GM23338 (cell line): ENCODE results near the gene PSTK. TPM values are rescaled to one million over a fixed set of nuclear protein-coding genes. Genes with fewer than 3 reads are reported as not detected.

Experiments used
- ATAC-seq: fragments of 200-7000 bp; cut with Tn5 transposase; 3 replicates; pipeline ENCODE4 v1.9.1; 2020
- DNase-seq: peaks from one replicate; pipeline ENCODE4 v3.0.0-alpha.2; 2015; ENCODE audit warnings: low spot score
- H2AFZ ChIP-seq: fragments of 200-600 bp; sonication (generic); 2 replicates; pipeline ENCODE4 v1.8.0; 2016; ENCODE audit warnings: antibody characterized with exemption, mild to moderate bottlenecking, moderate library complexity
- H3F3A ChIP-seq: fragments of 200-600 bp; sonication (generic); replicated peaks from 2 replicates; pipeline ENCODE4 v1.8.0; 2017; ENCODE audit warnings: antibody characterized with exemption, mixed run types, low read depth
- H3K27ac ChIP-seq: fragments of 200-600 bp; sonication (generic); 2 replicates; pipeline ENCODE4 v1.6.1; 2016; ENCODE audit warnings: low read depth
- H3K27me3 ChIP-seq: fragments of 200-600 bp; sonication (generic); 2 replicates; pipeline ENCODE4 v1.8.0; 2016; ENCODE audit warnings: mild to moderate bottlenecking, mixed run types, moderate library complexity; ENCODE audit not compliant: insufficient read depth
- H3K36me3 ChIP-seq: fragments of 200-600 bp; sonication (generic); 2 replicates; pipeline ENCODE4 v1.8.0; 2016; ENCODE audit warnings: mild to moderate bottlenecking; ENCODE audit not compliant: insufficient read depth
- H3K4me1 ChIP-seq: fragments of 200-600 bp; sonication (generic); 2 replicates; pipeline ENCODE4 v1.8.0; 2016; ENCODE audit warnings: mild to moderate bottlenecking, moderate library complexity; ENCODE audit not compliant: insufficient read depth
- H3K4me2 ChIP-seq: fragments of 200-600 bp; sonication (generic); 2 replicates; pipeline ENCODE4 v1.7.1; 2017; ENCODE audit warnings: mixed run types
- H3K4me3 ChIP-seq: fragments of 200-600 bp; sonication (generic); 2 replicates; pipeline ENCODE4 v1.6.1; 2016; ENCODE audit warnings: mixed run types
- H3K79me2 ChIP-seq: fragments of 200-600 bp; sonication (generic); replicated peaks from 2 replicates; pipeline ENCODE4 v1.8.0; 2017; ENCODE audit warnings: mild to moderate bottlenecking; ENCODE audit not compliant: insufficient read depth
- H3K9me2 ChIP-seq: fragments of 200-600 bp; sonication (generic); 2 replicates; pipeline ENCODE4 v1.8.0; 2017; ENCODE audit not compliant: insufficient read depth
- H4K20me1 ChIP-seq: fragments of 200-600 bp; sonication (generic); replicated peaks from 2 replicates; pipeline ENCODE4 v1.8.0; 2017; ENCODE audit warnings: mild to moderate bottlenecking; ENCODE audit not compliant: insufficient read depth
- H3K27ac Mint-ChIP-seq: 2 replicates; pipeline ENCODE4 v1.8.0; 2020; ENCODE audit warnings: inconsistent platforms, mild to moderate bottlenecking, moderate library complexity, mixed read lengths
- H3K27me3 Mint-ChIP-seq: 3 replicates; pipeline ENCODE4 v1.8.0; 2022; ENCODE audit warnings: low read depth, mild to moderate bottlenecking, moderate library complexity, mixed read lengths, inconsistent platforms; ENCODE audit not compliant: insufficient read depth, poor library complexity
- H3K36me3 Mint-ChIP-seq: 3 replicates; pipeline ENCODE4 v1.8.0; 2021; ENCODE audit warnings: low read depth, mild to moderate bottlenecking, inconsistent platforms, moderate library complexity, mixed read lengths
- H3K4me1 Mint-ChIP-seq: 3 replicates; pipeline ENCODE4 v1.8.0; 2020; ENCODE audit warnings: mild to moderate bottlenecking, inconsistent platforms, mixed read lengths
- H3K4me3 Mint-ChIP-seq: 3 replicates; pipeline ENCODE4 v1.8.0; 2021; ENCODE audit warnings: moderate library complexity, mild to moderate bottlenecking, inconsistent platforms, mixed read lengths
- H3K9me3 Mint-ChIP-seq: 3 replicates; pipeline ENCODE4 v1.8.0; 2020; ENCODE audit warnings: moderate library complexity, mild to moderate bottlenecking, inconsistent platforms, mixed read lengths
- CREB1 ChIP-seq: fragments of 250-450 bp; sonication (Bioruptor Pico); IDR thresholded peaks from 2 replicates; pipeline ENCODE4 v1.5.0; 2020; ENCODE audit warnings: low read depth, mild to moderate bottlenecking, moderate library complexity
- CTCF ChIP-seq, 2 experiments: fragments of 200-600 bp in 1 of 2; sonication (generic) in 1 of 2; conservative IDR thresholded peaks; 2 replicates each; pipeline versions ENCODE4 v1.5.1 to v1.6.1; 2016 to 2017; ENCODE audit warnings: antibody characterized with exemption in 2 of 2, low read depth in 2 of 2, mild to moderate bottlenecking in 2 of 2, moderate library complexity in 1 of 2
- ETS1 ChIP-seq: IDR thresholded peaks from 2 replicates; pipeline ENCODE4 v1.6.1; 2016; ENCODE audit warnings: antibody characterized with exemption
- EZH2phosphoT487 ChIP-seq: fragments of 200-600 bp; sonication (generic); IDR thresholded peaks from one replicate; pipeline ENCODE4 v1.8.1; 2018; ENCODE audit warnings: antibody characterized with exemption; ENCODE audit not compliant: unreplicated experiment
- JUNB ChIP-seq: IDR thresholded peaks from one replicate; pipeline ENCODE4 v1.6.1; 2016; ENCODE audit warnings: antibody characterized with exemption; ENCODE audit not compliant: unreplicated experiment
- NANOG ChIP-seq: IDR thresholded peaks from 2 replicates; pipeline ENCODE4 v1.6.1; 2016; ENCODE audit warnings: antibody characterized with exemption, borderline replicate concordance
- POLR2AphosphoS5 ChIP-seq: IDR thresholded peaks from 2 replicates; pipeline ENCODE4 v1.6.1; 2016; ENCODE audit warnings: antibody characterized with exemption, low read depth
- REST ChIP-seq: IDR thresholded peaks from one replicate; pipeline ENCODE4 v1.6.1; 2018; ENCODE audit warnings: antibody characterized with exemption; ENCODE audit not compliant: unreplicated experiment
- ZNF114 ChIP-seq: fragments of 250-450 bp; sonication (Bioruptor Pico); IDR thresholded peaks from 2 replicates; pipeline ENCODE4 v1.5.0; 2020; ENCODE audit warnings: mild to moderate bottlenecking, moderate library complexity
- ZNF331 ChIP-seq: fragments of 250-450 bp; sonication (Bioruptor Pico); IDR thresholded peaks from 2 replicates; pipeline ENCODE4 v1.5.0; 2020; ENCODE audit warnings: low read depth, mild to moderate bottlenecking, moderate library complexity
- polyA plus RNA-seq: library from polyadenylated mRNA; unstranded; fragments of >200 nt; fragmentation: Nextera tagmentation; extraction: Ambion mirVana; gene quantifications from 2 replicates; pipeline ENCODE4 v1.2.1, GENCODE V29; 2016
- total RNA-seq: library from RNA; depleted of rRNA; stranded (reverse); fragments of >200 nt; shearing (Covaris generic); gene quantifications from 2 replicates; pipeline ENCODE4 v1.2.3, GENCODE V29; 2014

PSTK gene
- total and polyA plus RNA-seq, 2 experiments from 2014 or later = 2.3 to 9.3 TPM

GRCh38 chr10:122993797-122994336 lies 13.7 kb downstream of the PSTK start:
- Histone ChIP-seq H3K36me3 (peaks cover 3% of the 10 kb centered on the region; the same call in 1 of the 2 replicates), H3F3A (no peaks in the 10 kb centered on the region), H3K9me2 (no peaks in the 10 kb centered on the region), H3K4me2 (no peak overlapping the region), H2AFZ (no peak overlapping the region), H3K27me3 (no peaks in the 10 kb centered on the region), H3K4me1 (no peaks in the 10 kb centered on the region), H3K27ac (no peak overlapping the region), H3K4me3 (no peak overlapping the region), H4K20me1 (peaks cover 11% of the 10 kb centered on the region; the same call in 1 of the 2 replicates), H3K79me2 (peaks cover under 1% of the 10 kb centered on the region; the same call in 1 of the 2 replicates)
- DNase-seq (no peak), ATAC-seq (no peak)
- no peak overlapping the region for H3K27ac Mint-ChIP-seq
- H3K9me3 Mint-ChIP-seq = no peaks in the 10 kb centered on the region
- H3K4me3 Mint-ChIP-seq = no peak overlapping the region
- H3K27me3 Mint-ChIP-seq = no peaks in the 10 kb centered on the region
- TF ChIP-seq EZH2phosphoT487 = no peak
- peaks cover 16% of the 10 kb centered on the region for H3K36me3 Mint-ChIP-seq
- no peaks in the 10 kb centered on the region for H3K4me1 Mint-ChIP-seq

- Mint-ChIP-seq H3K27me3 (no peaks in the 10 kb centered on the region), H3K27ac (no peak overlapping the region), H3K4me1 (peaks cover 9% of the 10 kb centered on the region; the same call in 2 of the 3 replicates), H3K36me3 (peaks cover 15% of the 10 kb centered on the region), H3K9me3 (no peaks in the 10 kb centered on the region), H3K4me3 (no peak overlapping the region)
- H4K20me1 ChIP-seq = peaks cover 19% of the 10 kb centered on the region
- no peaks in the 10 kb centered on the region for H3K27me3 ChIP-seq
- H3K9me2 ChIP-seq = no peaks in the 10 kb centered on the region
- no peak overlapping the region for H3K27ac ChIP-seq
- DNase-seq (no peak), ATAC-seq (no peak)
- peaks cover 21% of the 10 kb centered on the region for H3K79me2 ChIP-seq
- H3K4me2 ChIP-seq = no peak overlapping the region
- no peaks in the 10 kb centered on the region for H3K4me1 ChIP-seq
- no peaks in the 10 kb centered on the region for H3F3A ChIP-seq
- no peak overlapping the region for H2AFZ ChIP-seq
- peaks cover 3% of the 10 kb centered on the region; the same call in 1 of the 2 replicates for H3K36me3 ChIP-seq
- no peak overlapping the region for H3K4me3 ChIP-seq
- no peak for TF ChIP-seq ETS1
- no peak for TF ChIP-seq CTCF (conservative IDR thresholded peaks at IDR 0.05; ENCODE audit: low read depth in 2 of 2)
- no peak for TF ChIP-seq NANOG
- no peak for TF ChIP-seq POLR2AphosphoS5
- no peak for TF ChIP-seq ZNF331 (CRISPR knock-in tag)
- no peak for TF ChIP-seq JUNB
- no peak for TF ChIP-seq ZNF114 (CRISPR knock-in tag)
- TF ChIP-seq CREB1 (CRISPR knock-in tag) = no peak
- no peak for TF ChIP-seq REST
These were observed 15.7 kb downstream of the PSTK start for GRCh38 chr10:122995936-122996335.
